ES-I3 (cell line): ENCODE data around the gene RIPK4.

ENCODE experiments used
- H3K36me3 ChIP-seq: 2 replicates; pipeline ENCODE4 v1.6.1; 2013; ENCODE audit warnings: mild to moderate bottlenecking, low read length, control low read depth, moderate library complexity; ENCODE audit not compliant: insufficient read depth
- H3K4me1 ChIP-seq: 2 replicates; pipeline ENCODE4 v1.6.1; 2013; ENCODE audit warnings: mild to moderate bottlenecking, control low read depth, low read length; ENCODE audit not compliant: insufficient read depth
- H3K9ac ChIP-seq: 2 replicates; pipeline ENCODE4 v1.6.1; 2013; ENCODE audit warnings: low read depth, mild to moderate bottlenecking, low read length, moderate library complexity
- H3K9me3 ChIP-seq: 2 replicates; pipeline ENCODE4 v1.6.1; 2013; ENCODE audit warnings: mild to moderate bottlenecking, low read length, moderate library complexity; ENCODE audit not compliant: control insufficient read depth, insufficient read depth

Gene RIPK4

GRCh38 chr21:41769111-41769510 lies 2.3 kb upstream of the RIPK4 start:
- Histone ChIP-seq H3K4me1 (peaks cover 14% of the 10 kb centered on the region; the same call in 1 of the 2 replicates), H3K9ac (peak overlapping the region; percentile 17; the same call in 1 of the 2 replicates), H3K36me3 (no peaks in the 10 kb centered on the region), H3K9me3 (no peaks in the 10 kb centered on the region)

GRCh38 chr21:41768437-41769042 lies 1.7 kb upstream of the RIPK4 start:
- H3K9ac ChIP-seq = peak overlapping the region; percentile 61; the same call in 1 of the 2 replicates
- no peaks in the 10 kb centered on the region for H3K36me3 ChIP-seq
- no peaks in the 10 kb centered on the region for H3K9me3 ChIP-seq
- peaks cover 14% of the 10 kb centered on the region; the same call in 1 of the 2 replicates for H3K4me1 ChIP-seq

- Histone ChIP-seq H3K9me3 (no peaks in the 10 kb centered on the region), H3K36me3 (no peaks in the 10 kb centered on the region), H3K9ac (peak overlapping the region; percentile 61; the same call in 1 of the 2 replicates), H3K4me1 (peaks cover 20% of the 10 kb centered on the region; the same call in 1 of the 2 replicates)
Measured at GRCh38 chr21:41767606-41768436, 969 bp upstream of the RIPK4 start.

DNA sequence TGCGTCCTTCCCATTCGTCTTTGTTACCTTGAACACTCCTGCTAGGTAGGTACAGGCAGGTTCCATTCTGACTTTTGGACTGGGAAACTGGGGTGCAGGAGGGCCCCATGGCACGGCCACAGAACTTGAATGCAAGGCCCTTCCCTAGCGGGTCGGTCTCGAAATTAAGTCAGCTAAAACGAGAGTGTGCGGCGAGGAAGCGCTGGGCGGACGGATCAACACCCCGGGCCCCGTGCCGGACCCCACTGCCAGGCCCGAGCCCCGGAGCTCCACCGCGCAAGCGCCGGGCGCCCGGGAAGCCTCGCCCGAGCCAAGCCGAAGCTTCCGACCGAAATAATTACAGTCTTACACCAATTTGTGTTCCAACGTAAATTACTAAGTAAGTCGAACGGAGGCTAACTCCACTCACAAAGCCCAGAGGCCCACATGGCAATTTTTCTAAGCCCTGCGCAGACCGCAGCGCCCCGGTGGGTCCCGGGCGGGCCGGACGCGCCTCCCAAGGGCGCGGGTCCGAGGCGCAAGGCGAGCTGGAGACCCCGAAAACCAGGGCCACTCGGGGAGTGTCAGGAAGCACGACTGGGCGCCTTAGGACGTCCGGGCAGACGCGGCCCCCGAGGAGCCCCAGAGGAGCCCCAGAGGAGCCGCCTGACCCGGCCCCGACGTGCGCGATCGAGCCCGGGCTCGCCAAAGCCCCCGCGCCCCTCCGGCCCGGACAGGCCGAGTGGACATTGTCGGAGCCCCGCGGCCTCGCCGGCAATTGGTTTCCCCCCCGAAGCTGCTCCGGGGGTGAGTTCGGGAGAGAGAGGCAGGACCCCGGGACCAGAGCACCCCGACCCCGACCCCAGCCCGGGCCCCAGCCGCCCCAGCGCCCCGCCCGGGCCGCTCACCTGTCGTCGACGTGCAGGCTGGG lies 624 bp downstream of the RIPK4 start:
- H3K9me3 ChIP-seq = no peaks in the 10 kb centered on the region
- H3K36me3 ChIP-seq = no peaks in the 10 kb centered on the region
- H3K9ac ChIP-seq = peak overlapping the region; percentile 61; the same call in 1 of the 2 replicates
- H3K4me1 ChIP-seq = peaks cover 9% of the 10 kb centered on the region; the same call in 1 of the 2 replicates

- Histone ChIP-seq H3K9ac (peak overlapping the region; percentile 61; the same call in 1 of the 2 replicates), H3K36me3 (no peaks in the 10 kb centered on the region), H3K4me1 (peaks cover 14% of the 10 kb centered on the region; the same call in 1 of the 2 replicates), H3K9me3 (no peaks in the 10 kb centered on the region)
Measured at GRCh38 chr21:41765420-41765821, 1.4 kb downstream of the RIPK4 start.

DNA sequence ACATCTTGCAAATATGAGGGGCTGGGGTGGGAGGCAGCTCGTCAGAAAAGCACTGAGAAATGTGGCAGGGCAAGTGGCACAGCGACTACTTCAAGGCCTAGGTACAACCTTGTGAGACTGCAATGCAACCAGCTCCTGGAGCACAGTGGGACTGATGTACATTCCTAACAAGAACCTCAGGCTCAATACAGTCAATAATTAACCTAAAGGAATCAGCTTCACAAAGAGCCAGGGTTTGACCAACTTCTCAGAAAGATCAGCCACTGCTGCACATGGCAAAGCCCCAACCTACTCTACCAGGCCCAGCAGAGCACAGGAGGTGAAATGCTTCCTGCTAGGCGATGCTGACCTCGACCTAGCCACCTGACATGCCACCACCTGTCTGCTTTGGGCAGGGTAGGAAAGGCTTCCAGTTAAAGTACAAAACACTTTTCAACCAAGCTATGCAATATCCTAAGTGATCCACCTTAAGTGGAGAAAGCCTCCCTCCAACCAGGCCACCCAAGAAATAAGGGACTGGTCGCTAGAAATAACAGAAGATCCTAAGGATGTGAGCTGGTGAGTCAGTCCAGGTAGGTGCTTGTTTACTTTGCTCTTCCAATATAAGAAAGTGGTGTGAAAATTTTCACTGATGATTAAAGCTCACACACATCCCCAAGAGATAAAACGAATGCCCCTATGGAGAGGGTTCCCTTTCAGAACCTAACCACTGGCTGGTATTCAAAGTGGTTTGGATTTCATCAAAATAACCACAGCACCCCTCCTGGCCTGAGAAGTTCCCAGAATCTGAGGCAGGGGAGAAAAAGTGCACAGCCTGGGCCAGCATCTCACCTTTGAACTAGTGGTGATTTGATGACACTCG lies 2.1 kb downstream of the RIPK4 start:
- Histone ChIP-seq H3K4me1 (peaks cover 15% of the 10 kb centered on the region; the same call in 1 of the 2 replicates), H3K9me3 (no peaks in the 10 kb centered on the region), H3K9ac (no peak overlapping the region), H3K36me3 (no peaks in the 10 kb centered on the region)

DNA sequence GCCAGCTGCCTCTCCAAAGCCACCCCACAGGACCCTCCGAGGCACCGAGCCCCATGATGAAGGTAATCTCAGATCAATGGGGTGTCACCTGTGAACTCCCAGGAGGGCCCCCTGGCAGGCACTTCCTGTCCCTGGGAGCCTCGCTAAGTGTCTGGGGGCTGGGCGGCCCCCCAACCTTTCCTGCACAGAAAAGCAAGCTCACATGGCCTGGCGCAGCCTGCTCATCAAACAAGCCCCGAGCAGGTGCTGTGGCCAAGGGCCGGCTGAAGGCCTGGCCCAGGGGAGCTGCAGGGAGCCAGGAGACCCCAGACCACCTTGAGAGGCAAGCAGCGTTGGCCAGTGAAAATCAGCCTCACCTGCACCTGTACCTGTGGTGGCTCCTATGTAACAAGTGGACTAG lies 2.9 kb downstream of the RIPK4 start:
- peaks cover 20% of the 10 kb centered on the region; the same call in 1 of the 2 replicates for H3K4me1 ChIP-seq
- H3K9ac ChIP-seq = no peak overlapping the region
- no peaks in the 10 kb centered on the region for H3K36me3 ChIP-seq
- H3K9me3 ChIP-seq = no peaks in the 10 kb centered on the region

GRCh38 chr21:41763398-41763931 lies 3.4 kb downstream of the RIPK4 start:
- peak overlapping the region; percentile 32; the same call in 1 of the 2 replicates for H3K9ac ChIP-seq
- H3K4me1 ChIP-seq = peaks cover 20% of the 10 kb centered on the region; the same call in 1 of the 2 replicates
- H3K36me3 ChIP-seq = no peaks in the 10 kb centered on the region
- no peaks in the 10 kb centered on the region for H3K9me3 ChIP-seq

DNA sequence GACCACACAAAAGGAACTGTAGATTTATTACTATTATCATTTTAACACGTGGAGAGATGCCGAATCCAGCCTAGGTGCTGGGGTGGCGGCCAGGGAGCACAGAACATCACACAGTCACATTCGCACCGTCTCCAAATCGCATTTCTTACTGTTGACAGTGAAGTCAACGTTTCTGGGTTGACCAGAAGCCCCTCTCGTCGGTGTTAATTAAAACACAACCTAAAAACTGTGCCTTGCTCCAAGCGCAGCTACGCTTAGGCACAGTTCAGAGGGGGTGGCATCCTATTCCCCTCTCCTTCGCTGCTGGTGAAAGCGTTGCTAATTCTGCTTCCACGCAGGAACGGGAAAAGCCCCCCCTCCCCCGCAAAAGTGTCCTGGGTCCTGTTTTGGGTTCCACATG lies 4.1 kb downstream of the RIPK4 start:
- Histone ChIP-seq H3K36me3 (no peaks in the 10 kb centered on the region), H3K9me3 (no peaks in the 10 kb centered on the region), H3K4me1 (peaks cover 20% of the 10 kb centered on the region; the same call in 1 of the 2 replicates), H3K9ac (peak overlapping the region; percentile 32; the same call in 1 of the 2 replicates)

- Histone ChIP-seq H3K4me1 (peaks cover 20% of the 10 kb centered on the region; the same call in 1 of the 2 replicates), H3K36me3 (no peaks in the 10 kb centered on the region), H3K9me3 (no peaks in the 10 kb centered on the region), H3K9ac (peak overlapping the region; percentile 49)
Measured at GRCh38 chr21:41761934-41762635, 4.8 kb downstream of the RIPK4 start.

DNA sequence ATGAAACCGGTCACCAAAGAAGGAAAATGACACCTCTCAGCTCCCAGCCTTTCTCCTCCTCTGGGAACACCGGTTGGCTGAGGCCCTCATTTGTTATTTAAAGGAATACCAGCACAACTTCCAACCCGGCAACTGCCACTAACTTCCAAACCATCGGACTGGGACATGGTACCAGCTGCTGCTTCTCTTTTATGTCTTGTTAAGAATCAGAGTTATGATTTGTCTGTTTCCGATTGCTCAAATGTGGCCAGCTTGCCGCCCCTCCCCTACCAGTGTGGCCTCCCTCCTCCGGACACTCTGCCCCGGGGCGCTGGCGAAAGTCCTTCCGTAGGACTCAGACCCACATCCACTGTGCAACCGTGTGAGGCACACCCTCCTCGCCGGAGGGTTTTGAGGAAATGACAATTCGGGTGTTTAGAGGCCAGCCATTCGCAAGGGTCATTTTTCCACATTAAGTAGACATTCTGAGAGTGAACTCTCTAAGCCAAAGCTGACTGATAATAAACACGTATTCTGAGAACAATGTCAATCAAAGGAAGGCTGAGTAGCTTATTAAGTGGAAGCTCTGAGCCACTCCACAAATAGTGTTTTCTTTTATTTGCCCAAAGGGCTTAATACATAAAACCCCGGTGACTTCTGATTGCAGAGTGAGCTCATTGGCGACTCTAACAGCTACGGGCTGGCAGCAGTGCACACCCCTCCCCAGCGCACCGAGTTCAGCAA lies 5.5 kb downstream of the RIPK4 start:
- H3K9me3 ChIP-seq = no peaks in the 10 kb centered on the region
- H3K36me3 ChIP-seq = no peaks in the 10 kb centered on the region
- peaks cover 20% of the 10 kb centered on the region; the same call in 1 of the 2 replicates for H3K4me1 ChIP-seq
- peak overlapping the region; percentile 49; the same call in 1 of the 2 replicates for H3K9ac ChIP-seq

DNA sequence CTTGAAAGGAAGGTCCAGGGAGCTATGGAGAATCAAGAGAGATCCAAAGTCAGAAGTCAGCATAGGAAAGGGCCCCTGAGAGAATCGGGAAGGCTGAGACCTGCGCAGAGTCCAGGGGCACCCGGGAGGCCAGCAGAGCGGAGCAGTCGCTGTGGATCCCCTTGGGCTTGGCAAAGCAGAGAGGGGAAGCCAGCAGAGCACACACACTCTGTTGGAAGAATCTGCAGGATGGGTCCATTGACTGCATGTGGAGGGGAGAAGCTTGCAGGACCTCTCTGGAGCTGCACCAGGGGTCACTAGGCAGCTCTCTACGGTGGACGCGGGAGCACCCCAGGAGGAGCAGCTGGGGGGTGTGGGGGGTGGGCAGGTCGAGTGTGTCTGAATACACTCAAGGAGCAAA lies 6.4 kb downstream of the RIPK4 start:
- H3K36me3 ChIP-seq = no peaks in the 10 kb centered on the region
- H3K9ac ChIP-seq = no peak overlapping the region
- H3K9me3 ChIP-seq = no peaks in the 10 kb centered on the region
- H3K4me1 ChIP-seq = peaks cover 20% of the 10 kb centered on the region; the same call in 1 of the 2 replicates
